HepG2 (cell line): ENCODE measurements around the gene MTHFD1L. TPM values are rescaled to one million over a fixed set of nuclear protein-coding genes. Genes with fewer than 3 reads are reported as not detected.

Experiments used
- ATAC-seq: fragments of 200-7000 bp; cut with Tn5 transposase; 3 replicates; pipeline ENCODE4 v1.9.1; 2020; ENCODE audit warnings: mild to moderate bottlenecking, moderate library complexity
- BruUV-seq: library from RNA; stranded (reverse); fragments of 400-500 nt; replicated peaks from 2 replicates; lab custom pipeline; 2021; lab: Mats Ljungman, UMichigan
- CTCF ChIA-PET: fragments of 300-600 bp; formaldehyde crosslinking; extraction: SDS; loops from one replicate; lab custom pipeline; 2021; ENCODE audit warnings: low total read pairs, inconsistent platforms, low intra/inter-chr PET ratio; lab: Yijun Ruan, JAX
- POLR2A ChIA-PET: fragments of 350-600 bp; sonication (Branson Sonifier 250); formaldehyde crosslinking; loops from one replicate; lab custom pipeline; 2020; ENCODE audit warnings: antibody characterized with exemption, inconsistent platforms; lab: Yijun Ruan, JAX
- DNase-seq: peaks from one replicate; pipeline ENCODE4 v3.0.0-alpha.2; 2015; ENCODE audit warnings: low spot score
- FAIRE-seq: peaks from 3 replicates; lab custom pipeline; 2011; peaks lifted over from hg19 to GRCh38; lab: Jason Lieb, UNC
- H2AFZ ChIP-seq: one replicate; pipeline ENCODE4 v1.6.1; 2011; ENCODE audit warnings: low read length, inconsistent platforms
- H3K27ac ChIP-seq: fragments of 300-600 bp; 3 replicates; pipeline ENCODE4 v1.8.0; 2011; ENCODE audit warnings: mixed run types, mild to moderate bottlenecking, mixed read lengths, low read length, inconsistent platforms; ENCODE audit not compliant: insufficient read depth; ENCODE audit errors: extremely low read length
- H3K27me3 ChIP-seq, 2 experiments: fragments of 200-600 bp in 1 of 2; 2 replicates in 1 of 2; 3 replicates in 1 of 2; pipeline versions ENCODE4 v1.6.0 to v1.8.0; 2011; ENCODE audit warnings: low read length in 2 of 2, mild to moderate bottlenecking in 2 of 2, moderate library complexity in 2 of 2, inconsistent platforms in 1 of 2; ENCODE audit not compliant: insufficient read depth in 2 of 2, control insufficient read depth in 1 of 2
- H3K36me3 ChIP-seq, 2 experiments: fragments of 200-600 bp in 1 of 2; replicated peaks in 1 of 2; 2 replicates in 1 of 2; 3 replicates in 1 of 2; pipeline versions ENCODE4 v1.5.1 to v1.8.0; 2011; ENCODE audit warnings: low read length in 2 of 2, inconsistent platforms in 1 of 2; ENCODE audit not compliant: insufficient read depth in 2 of 2, control insufficient read depth in 1 of 2
- H3K4me1 ChIP-seq: 2 replicates; pipeline ENCODE4 v1.5.1; 2012; ENCODE audit warnings: low read length, inconsistent platforms; ENCODE audit not compliant: insufficient read depth
- H3K4me2 ChIP-seq: 2 replicates; pipeline ENCODE4 v1.6.0; 2011; ENCODE audit warnings: low read depth, low read length, inconsistent platforms
- H3K4me3 ChIP-seq, 3 experiments: fragments of 200-600 bp in 1 of 3; sonication (generic), shearing (Covaris generic) in 1 of 3; replicated peaks in 1 of 3; 2 replicates each; pipeline ENCODE4 v1.5.1; 2011 to 2016; ENCODE audit warnings: low read length in 3 of 3, inconsistent platforms in 2 of 3, low read depth in 2 of 3, mild to moderate bottlenecking in 2 of 3, control low read depth in 1 of 3, mixed read lengths in 1 of 3; ENCODE audit not compliant: insufficient read depth in 1 of 3
- H3K79me2 ChIP-seq: one replicate; pipeline ENCODE4 v1.6.1; 2011; ENCODE audit warnings: low read length, inconsistent platforms; ENCODE audit not compliant: insufficient read depth
- H3K9ac ChIP-seq: 2 replicates; pipeline ENCODE4 v1.6.0; 2011; ENCODE audit warnings: mild to moderate bottlenecking, low read depth, low read length, inconsistent platforms; ENCODE audit not compliant: insufficient read depth
- H3K9me3 ChIP-seq: 2 replicates; pipeline ENCODE4 v1.5.1; 2012; ENCODE audit warnings: mild to moderate bottlenecking, low read length
- H4K20me1 ChIP-seq: 2 replicates; pipeline ENCODE4 v1.6.0; 2011; ENCODE audit warnings: inconsistent platforms, mild to moderate bottlenecking, low read length, moderate library complexity; ENCODE audit not compliant: insufficient read depth
- CBFB ChIP-seq: sonication (generic); formaldehyde crosslinking; IDR thresholded peaks from 2 replicates; pipeline ENCODE4 v1.4.0; 2020; ENCODE audit warnings: missing genetic modification reagents
- ESRRA ChIP-seq: sonication (generic); formaldehyde crosslinking; IDR thresholded peaks from 2 replicates; pipeline ENCODE4 v1.5.1; 2020; ENCODE audit warnings: mild to moderate bottlenecking, low read depth, missing genetic modification reagents
- EZH2 ChIP-seq: conservative IDR thresholded peaks from 2 replicates; pipeline ENCODE4 v1.6.1; 2012; ENCODE audit warnings: mild to moderate bottlenecking, low read depth, low read length, moderate library complexity
- HDAC2 ChIP-seq: sonication (generic); formaldehyde crosslinking; IDR thresholded peaks from 2 replicates; pipeline ENCODE4 v1.4.0; 2020; ENCODE audit warnings: missing genetic modification reagents
- HOXA5 ChIP-seq: sonication (generic); formaldehyde crosslinking; IDR thresholded peaks from 2 replicates; pipeline ENCODE4 v1.4.0; 2020; ENCODE audit warnings: missing genetic modification reagents
- NFRKB ChIP-seq: fragments of 450-650 bp; IDR thresholded peaks from 2 replicates; pipeline ENCODE4 v1.6.1; 2017
- REST ChIP-seq, 2 experiments: IDR thresholded peaks; 2 replicates each; pipeline ENCODE4 v1.6.1; 2011 to 2012; ENCODE audit warnings: low read length in 2 of 2, borderline replicate concordance in 1 of 2, low read depth in 1 of 2, mild to moderate bottlenecking in 1 of 2, moderate library complexity in 1 of 2
- ZBTB3 ChIP-seq: sonication (generic); formaldehyde crosslinking; IDR thresholded peaks from 2 replicates; pipeline ENCODE4 v1.4.0; 2020; ENCODE audit warnings: low read depth, mild to moderate bottlenecking, moderate library complexity, missing genetic modification reagents, borderline replicate concordance
- ZNF138 ChIP-seq: sonication (generic); formaldehyde crosslinking; IDR thresholded peaks from 2 replicates; pipeline ENCODE4 v1.5.0; 2020; ENCODE audit warnings: mild to moderate bottlenecking, low read depth, missing genetic modification reagents
- ZNF326 ChIP-seq: sonication (generic); formaldehyde crosslinking; IDR thresholded peaks from 2 replicates; pipeline ENCODE4 v1.4.0; 2020; ENCODE audit warnings: missing genetic modification reagents, borderline replicate concordance
- ZNF556 ChIP-seq: sonication (generic); formaldehyde crosslinking; IDR thresholded peaks from 2 replicates; pipeline ENCODE4 v1.4.0; 2020; ENCODE audit warnings: mild to moderate bottlenecking, missing genetic modification reagents, borderline replicate concordance
- ZNF562 ChIP-seq: sonication (generic); formaldehyde crosslinking; IDR thresholded peaks from 2 replicates; pipeline ENCODE4 v1.8.0; 2022; ENCODE audit warnings: missing genetic modification reagents, borderline replicate concordance
- ZSCAN31 ChIP-seq: sonication (generic); formaldehyde crosslinking; IDR thresholded peaks from 2 replicates; pipeline ENCODE4 v1.5.0; 2020; ENCODE audit warnings: low read depth, mild to moderate bottlenecking, missing genetic modification reagents
- ZSCAN5A ChIP-seq: sonication (generic); formaldehyde crosslinking; IDR thresholded peaks from 2 replicates; pipeline ENCODE4 v1.8.0; 2022; ENCODE audit warnings: mild to moderate bottlenecking, missing genetic modification reagents, borderline replicate concordance
- ZUFSP ChIP-seq: sonication (generic); formaldehyde crosslinking; IDR thresholded peaks from 2 replicates; pipeline ENCODE4 v1.9.0; 2021; ENCODE audit warnings: missing genetic modification reagents, mild to moderate bottlenecking, borderline replicate concordance
- WGBS: methylation state at CpG from one replicate; pipeline ENCODE4 v1.1.6; 2017; ENCODE audit warnings: low lambda C conversion rate; 5-methylcytosine and 5-hydroxymethylcytosine counted together
- in situ Hi-C: cut with HindIII; loops from 2 replicates; pipeline ENCODE4 v1.10.0; 2017; ENCODE audit warnings: low pct_unique_long_range_greater_than_20kb; ENCODE audit not compliant: extremely low pct_ligation_motif_present
- intact Hi-C: fragments of 100-400 bp; cut with micrococcal nuclease; formaldehyde crosslinking; loops from one replicate; pipeline ENCODE4 v1.10.0; 2022; ENCODE audit not compliant: unreplicated experiment
- polyA plus RNA-seq, 8 experiments: library from polyadenylated mRNA; depleted of rRNA in 3 of 8; stranded (reverse) in 7 of 8; unstranded in 1 of 8; fragments of >200 nt; fragmentation: Illumina TruSeq in 4 of 8; extraction: Trizol in 4 of 8; gene quantifications; 2 replicates each; pipeline versions ENCODE4 v1.2.1 to v1.2.3, GENCODE V29; 2011 to 2016; ENCODE audit warnings: low read depth in 4 of 8, missing spikeins in 1 of 8, mixed read lengths in 1 of 8; ENCODE audit not compliant: insufficient read depth in 1 of 8
- total RNA-seq, 5 experiments: library from RNA; depleted of rRNA; stranded (reverse); fragments of >200 nt; fragmentation: Illumina TruSeq; extraction: Trizol; gene quantifications; 2 replicates each; pipeline ENCODE4 v1.2.3, GENCODE V29; 2016; ENCODE audit warnings: low read depth in 1 of 5

The MTHFD1L gene
- total and polyA plus RNA-seq, 2 of the 13 experiments (the other 11 are each of a cell fraction or from before 2014, with no cell fraction given) = 24.0 to 39.6 TPM

GRCh38 chr6:151041686-151042085 is 176.2 kb downstream of the MTHFD1L start:
- peak overlapping the region; percentile 40; the same call in 1 of the 2 replicates for H3K9ac ChIP-seq
- H3K4me3 ChIP-seq = no peak overlapping the region
- BruUV-seq = no TSS peak
- H3K4me1 ChIP-seq = peaks cover 73% of the 10 kb centered on the region
- no peaks in the 10 kb centered on the region for H4K20me1 ChIP-seq
- no peak for FAIRE-seq
- peak overlapping the region; percentile 54 for H3K27ac ChIP-seq
- 98% methylated on average over 5 of the region's 5 CpGs for WGBS
- ChIA-PET CTCF (no interaction called here), POLR2A (interaction anchor here (1.2 to 1.9 kb wide), 5 partner anchors 9 to 283 kb away, joined by 3 to 9 read pairs (median 4); no protein-coding TSS in a partner anchor)
- H3K9me3 ChIP-seq = no peaks in the 10 kb centered on the region
- ATAC-seq = no peak
- no peaks in the 10 kb centered on the region for H3K27me3 ChIP-seq
- TF ChIP-seq ESRRA (CRISPR knock-in tag) = no peak
- TF ChIP-seq CBFB = no peak
- TF ChIP-seq EZH2 = no peak
- no peak for TF ChIP-seq ZSCAN5A
- TF ChIP-seq NFRKB = no peak
- no peak for TF ChIP-seq ZUFSP
- no peak for TF ChIP-seq ZNF138 (CRISPR knock-in tag)
- no peak for TF ChIP-seq ZBTB3 (CRISPR knock-in tag)
- no peak for TF ChIP-seq ZSCAN31 (CRISPR knock-in tag)
- no peak for TF ChIP-seq ZNF326 (CRISPR knock-in tag)
- TF ChIP-seq ZNF556 = no peak
- TF ChIP-seq HDAC2 (CRISPR knock-in tag) = no peak
- TF ChIP-seq ZNF562 (CRISPR knock-in tag) = no peak
- no peak for TF ChIP-seq HOXA5 (CRISPR knock-in tag)
- TF ChIP-seq REST (IDR thresholded peaks at IDR 0.05; ENCODE audit: borderline replicate concordance in 1 of 2, low read depth in 1 of 2, low read length in 2 of 2) = no peak
- peaks cover 6 to 20% of the 10 kb centered on the region in 2 experiments for H3K36me3 ChIP-seq
- no peak for DNase-seq
- H3K79me2 ChIP-seq = no peaks in the 10 kb centered on the region
- in situ Hi-C loops = no loop called here
- H3K4me2 ChIP-seq = no peak overlapping the region
- intact Hi-C loops = no loop called here
- H2AFZ ChIP-seq = no peak overlapping the region
